Measurements from ENCODE around the gene HYAL2. TPM values are rescaled to one million over a fixed set of nuclear protein-coding genes. Genes with fewer than 3 reads are reported as not detected.

HYAL2 gene
- 19.7 TPM for total RNA-seq (2013)
- polyA plus RNA-seq (10 to 100 TPM; 18.3 to 25.8 (median 18.9) TPM), polyA minus RNA-seq (33.8 and 44.0 TPM in 2 replicates), total RNA-seq (1.3 to 8.2 (median 4.4) reads per million in 11 experiments)

- peaks cover 0 to 4% (median 2%) of the 10 kb centered on the region in 3 donors for H3K27me3 Mint-ChIP-seq (ENCODE audit: low read depth in 3 of 3)
- peaks cover 9 to 33% of the 10 kb centered on the region in 2 donors for H3K36me3 Mint-ChIP-seq
- H3K27me3 ChIP-seq (ENCODE audit: control insufficient read depth in 2 of 2, insufficient read depth in 2 of 2, low read length in 2 of 2): no peaks in the 10 kb centered on the region
- peak within 1 kb of the TSS; percentile 86 for H2AFZ ChIP-seq (ENCODE audit: insufficient read depth, low read depth, low read length, poor library complexity, severe bottlenecking)
- H3K4me1 Mint-ChIP-seq: peaks cover 84% of the 10 kb centered on the region
- no peak for TF ChIP-seq CTCF (IDR thresholded peaks at IDR 0.05)
- H3K9me3 ChIP-seq (replicated peaks in 1 of 2; ENCODE audit: control insufficient read depth in 1 of 2, insufficient read depth in 1 of 2, low read length in 2 of 2): no peaks in the 10 kb centered on the region
- peak within 1 kb of the TSS; percentile 60 to 90 (median 77) for H3K4me3 ChIP-seq (replicated peaks in 1 of 3; ENCODE audit: low read depth in 2 of 3, low read length in 3 of 3)
- intact Hi-C loops (cut with micrococcal nuclease): no loop called here
- no peaks in the 10 kb centered on the region for H3K9me3 Mint-ChIP-seq
- H4K20me1 ChIP-seq (ENCODE audit: insufficient read depth, low read length): peaks cover 11% of the 10 kb centered on the region
- peak in 1 of 3 donors; percentile 4 for DNase-seq
- H3K36me3 ChIP-seq (replicated peaks in 1 of 2; ENCODE audit: control insufficient read depth in 1 of 2, insufficient read depth in 2 of 2, low read length in 2 of 2): peaks cover 0 to 15% of the 10 kb centered on the region in 2 donors
- H3K4me1 ChIP-seq (ENCODE audit: control insufficient read depth in 1 of 2, insufficient read depth in 2 of 2, low read length in 2 of 2): peaks cover 86 to 94% of the 10 kb centered on the region in 2 donors
- peak within 1 kb of the TSS; percentile 75 to 91 for H3K4me3 Mint-ChIP-seq
- H3K4me2 ChIP-seq (replicated peaks; ENCODE audit: extremely low read depth, low read length, poor library complexity, severe bottlenecking): peak within 1 kb of the TSS; percentile 87
- peak within 1 kb of the TSS; percentile 90 for H3K9ac ChIP-seq (ENCODE audit: insufficient read depth, low read length, poor library complexity, severe bottlenecking)
- peak within 1 kb of the TSS; percentile 85 to 99 (median 97) for H3K27ac Mint-ChIP-seq
- peaks cover 42% of the 10 kb centered on the region for H3K79me2 ChIP-seq (ENCODE audit: insufficient read depth, low read length)
- H3K27ac ChIP-seq (ENCODE audit: low read depth in 1 of 2, low read length in 2 of 2): peak within 1 kb of the TSS; percentile 77 to 97
- 73% methylated on average over 23 of the region's 31 CpGs for WGBS (ENCODE audit: insufficient coverage)
Observed at GRCh38 chr3:50322386-50323091, at the start of gene HYAL2. HYAL2 (minus strand) TSS chr3:50322745; CDS start chr3:50320489, 2,256 bp downstream.

GRCh38 chr3:50371133-50371685 lies 48.7 kb upstream of the HYAL2 start:
- Histone ChIP-seq H3K4me3 (replicated peaks in 1 of 3; ENCODE audit: low read depth in 2 of 3, low read length in 3 of 3) (no peak overlapping the region), H3K4me2 (replicated peaks; ENCODE audit: extremely low read depth, low read length, poor library complexity, severe bottlenecking) (no peak overlapping the region), H3K27me3 (ENCODE audit: control insufficient read depth in 2 of 2, insufficient read depth in 2 of 2, low read length in 2 of 2) (no peaks in the 10 kb centered on the region), H3K27ac (ENCODE audit: low read depth in 1 of 2, low read length in 2 of 2) (no peak overlapping the region), H3K79me2 (ENCODE audit: insufficient read depth, low read length) (no peaks in the 10 kb centered on the region), H3K4me1 (ENCODE audit: control insufficient read depth in 1 of 2, insufficient read depth in 2 of 2, low read length in 2 of 2) (no peaks in the 10 kb centered on the region), H2AFZ (ENCODE audit: insufficient read depth, low read depth, low read length, poor library complexity, severe bottlenecking) (no peak overlapping the region), H4K20me1 (ENCODE audit: insufficient read depth, low read length) (no peaks in the 10 kb centered on the region), H3K9ac (ENCODE audit: insufficient read depth, low read length, poor library complexity, severe bottlenecking) (no peak overlapping the region), H3K9me3 (replicated peaks in 1 of 2; ENCODE audit: control insufficient read depth in 1 of 2, insufficient read depth in 1 of 2, low read length in 2 of 2) (no peaks in the 10 kb centered on the region), H3K36me3 (replicated peaks in 1 of 2; ENCODE audit: control insufficient read depth in 1 of 2, insufficient read depth in 2 of 2, low read length in 2 of 2) (no peaks in the 10 kb centered on the region)
- Mint-ChIP-seq H3K27me3 (ENCODE audit: low read depth in 3 of 3) (peaks cover 5 to 12% (median 8%) of the 10 kb centered on the region in 3 donors), H3K27ac (no peak overlapping the region), H3K36me3 (no peaks in the 10 kb centered on the region), H3K4me3 (no peak overlapping the region), H3K9me3 (no peaks in the 10 kb centered on the region), H3K4me1 (no peaks in the 10 kb centered on the region)
- no peak for DNase-seq
- WGBS (ENCODE audit: insufficient coverage): 88% methylated on average over 3 of the region's 3 CpGs
- no peak for TF ChIP-seq CTCF (IDR thresholded peaks at IDR 0.05)
- intact Hi-C loops (cut with micrococcal nuclease): no loop called here

Data from CD14-positive monocyte (primary cell).